Retina (tissue), 1 donor: ENCODE measurements around the gene CFAP45.
A peak's percentile ranks its signal among the peaks of the same experiment; 100 is the strongest.
"Not testable (repeated sequence)": the region's sequence is repeated elsewhere in the genome, so short reads cannot be mapped to it uniquely, and the experiment has no call there.

Experiments
- DNase-seq: peaks from one replicate; pipeline ENCODE4 v3.0.0-alpha.2; 2016

CFAP45 gene

DNA sequence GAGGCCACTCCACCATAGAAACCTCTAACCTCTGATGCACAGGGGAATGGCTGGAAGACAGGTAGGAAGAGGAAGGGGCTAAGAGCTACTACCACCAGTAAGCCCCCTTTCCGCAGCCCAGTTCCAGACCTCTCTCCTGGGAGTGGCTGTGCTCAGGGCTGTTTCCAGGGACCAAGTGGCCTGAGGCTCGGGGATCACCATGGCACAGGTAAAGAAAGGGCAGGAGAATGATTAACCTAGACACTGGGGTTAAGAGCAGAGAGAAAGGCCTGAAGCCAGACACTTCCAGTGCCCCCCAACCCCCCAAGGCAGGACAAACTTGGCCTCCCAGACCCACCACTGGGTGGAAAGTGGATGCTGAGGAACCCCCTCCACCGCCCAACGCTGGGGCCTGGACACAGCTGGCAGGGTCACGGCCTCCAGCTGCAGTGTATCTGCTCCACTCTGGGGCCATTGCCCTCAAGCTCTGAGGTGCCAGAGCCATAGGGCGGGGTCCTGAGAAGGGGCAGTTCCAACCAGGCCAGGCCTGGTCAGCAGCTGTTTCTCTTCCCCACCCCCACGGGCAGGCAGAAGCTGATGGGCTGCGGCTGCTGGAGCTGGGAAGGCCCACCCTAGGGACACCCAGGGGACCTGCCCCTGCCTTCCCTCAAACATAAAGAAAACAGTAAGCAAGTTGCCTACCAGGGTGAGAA, 22.7 kb upstream of the CFAP45 start:
- no peak for DNase-seq

DNA sequence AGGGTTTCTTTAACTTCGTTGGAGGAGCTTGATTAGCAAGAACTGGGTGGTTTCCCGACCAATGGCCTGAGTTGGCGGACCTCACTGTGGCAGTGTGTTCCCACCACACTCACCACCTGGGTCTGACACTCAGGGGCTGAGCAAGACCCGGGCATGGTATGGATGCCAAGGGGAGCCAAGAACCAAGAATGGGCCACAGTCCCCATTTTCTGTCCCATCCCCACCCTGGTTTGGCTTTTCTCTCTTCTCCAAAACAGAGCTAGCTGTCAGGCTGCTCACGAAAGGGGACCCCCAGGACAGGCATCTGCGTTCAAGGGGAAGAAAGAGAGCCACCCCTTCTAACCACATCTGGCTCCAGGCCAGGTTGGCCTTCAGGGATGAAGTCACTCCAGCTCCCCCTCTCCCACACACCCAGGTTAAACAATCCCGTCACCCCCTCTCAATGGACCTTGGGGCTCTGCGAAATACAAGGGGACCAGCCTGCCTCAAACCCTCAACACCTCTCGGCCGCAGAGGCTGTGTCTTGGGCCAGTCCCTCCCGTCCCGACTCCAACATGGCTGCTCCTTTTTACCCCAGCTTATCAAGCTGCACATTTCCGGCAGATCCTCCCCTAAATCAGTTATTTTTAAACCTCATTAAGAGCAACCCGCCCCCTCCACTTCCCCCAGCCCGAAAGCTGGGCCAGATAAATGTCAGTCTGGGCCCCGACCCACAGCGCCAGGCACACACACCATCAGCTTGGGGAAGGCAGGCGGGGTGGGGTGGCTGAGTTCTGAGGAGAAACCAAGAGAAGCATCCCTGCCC, 21.9 kb upstream of the CFAP45 start:
- no peak for DNase-seq

- no peak for DNase-seq
These were observed 21.3 kb upstream of the CFAP45 start for GRCh38 chr1:159921251-159921650.

DNA sequence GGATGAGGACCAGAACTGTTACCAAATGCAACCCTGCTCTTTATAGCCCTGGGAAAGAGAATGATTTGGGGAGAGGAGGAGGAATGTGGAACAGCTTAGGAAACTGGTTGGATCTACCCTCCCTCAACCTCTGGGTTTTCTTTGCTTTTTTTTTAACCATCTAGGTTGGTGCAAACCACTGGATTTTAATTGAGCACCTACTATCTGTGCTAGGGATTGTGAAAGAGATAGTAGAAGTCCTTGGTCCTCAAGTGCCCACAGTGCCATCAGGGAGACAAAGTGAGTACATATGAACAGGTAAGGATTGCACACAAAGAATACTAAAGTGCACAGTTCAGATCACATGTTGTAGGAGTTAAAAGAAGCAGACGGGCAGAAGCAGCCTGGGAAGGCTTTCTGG, 20.7 kb upstream of the CFAP45 start:
- no peak for DNase-seq

DNA sequence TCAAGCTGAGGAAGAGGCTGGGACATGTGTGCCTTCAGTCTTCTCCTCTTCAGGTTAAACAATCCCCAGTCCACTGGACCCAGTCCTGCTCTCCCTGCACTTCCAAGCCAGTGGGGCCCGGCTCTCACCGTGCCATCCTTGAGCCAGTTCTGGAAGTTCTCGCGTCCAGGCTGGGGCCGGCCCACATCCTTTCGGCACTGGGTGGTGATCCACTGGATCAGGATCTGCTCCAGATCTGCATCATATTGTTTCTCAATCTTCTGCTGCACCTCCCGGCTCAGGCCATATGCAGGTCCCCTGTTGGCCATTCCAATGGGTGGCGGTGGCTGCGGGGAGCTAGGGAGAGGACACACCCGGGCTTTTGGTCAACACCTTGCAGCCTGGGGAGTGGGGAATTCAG, 20.2 kb upstream of the CFAP45 start:
- DNase-seq = no peak

DNA sequence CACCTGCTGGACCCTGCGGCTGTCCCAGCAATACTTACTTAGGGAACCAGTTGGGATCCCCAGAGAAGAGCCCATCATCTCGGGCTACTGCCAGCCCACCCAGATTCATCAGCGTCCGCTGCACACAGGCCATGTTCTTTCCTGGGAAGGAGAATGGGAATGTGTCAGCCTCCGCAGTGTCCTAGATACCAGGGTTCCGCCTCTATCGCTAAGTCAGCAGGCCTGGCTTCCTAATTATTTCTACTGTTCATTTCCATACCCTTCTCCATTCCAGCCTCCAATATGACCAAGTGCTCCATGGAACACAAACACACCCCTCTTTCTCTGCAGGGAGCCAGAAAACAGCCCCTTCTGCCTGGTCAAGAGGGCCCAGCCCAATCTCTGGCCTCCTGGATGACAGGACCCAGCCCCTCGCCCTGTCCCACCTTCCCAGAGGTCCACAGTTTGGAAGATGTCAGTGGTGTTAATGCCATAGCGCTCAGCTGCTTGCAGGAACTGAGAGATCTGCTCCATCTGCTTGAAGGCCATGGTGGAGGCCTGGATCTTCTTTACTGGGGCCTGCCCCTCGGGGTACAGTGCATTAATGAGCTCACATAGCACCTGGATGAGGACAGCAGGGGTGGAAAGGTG, 19.4 kb upstream of the CFAP45 start:
- DNase-seq = no peak

DNA sequence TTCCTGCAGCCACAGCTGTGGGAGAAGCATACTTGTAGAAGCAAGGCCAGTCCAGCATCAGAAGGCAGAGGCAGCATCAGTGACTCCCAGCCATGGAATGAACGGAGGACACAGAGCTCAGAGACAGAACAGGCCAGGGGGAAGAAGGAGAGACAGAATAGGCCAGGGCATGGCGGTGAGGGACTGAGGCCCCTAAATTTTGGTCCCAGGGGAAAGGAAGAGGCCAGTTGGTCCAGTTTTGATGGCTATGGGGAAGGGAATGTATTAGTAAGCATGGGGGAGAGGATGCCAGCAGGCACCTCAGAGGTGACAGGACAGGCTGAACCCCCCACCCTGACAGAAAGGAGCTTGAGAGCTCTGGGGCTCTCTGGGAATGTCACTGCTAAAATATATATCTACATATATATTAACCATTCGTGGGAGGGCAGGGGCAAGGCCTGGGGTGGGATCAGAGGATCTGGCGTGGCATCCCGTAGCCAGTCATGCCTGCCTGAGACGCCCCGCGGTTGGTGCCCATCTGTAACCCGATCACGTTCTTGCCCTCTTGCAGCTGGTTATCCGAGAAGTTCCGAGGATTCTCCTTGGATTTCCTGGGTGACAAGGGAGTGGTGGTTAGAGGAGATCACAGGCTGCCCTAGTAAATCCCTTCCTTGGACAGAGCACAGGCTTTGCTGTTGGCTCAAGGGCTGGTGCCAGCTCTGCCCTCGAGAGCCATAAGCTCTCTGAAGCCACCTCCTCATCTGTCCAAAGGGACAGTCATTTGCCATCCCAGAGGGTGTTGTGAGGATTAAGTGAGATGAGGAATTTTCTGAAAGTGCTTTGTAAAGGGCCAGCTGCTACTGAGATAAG, 18.6 kb upstream of the CFAP45 start:
- DNase-seq = no peak

- no peak for DNase-seq
These were observed 17.8 kb upstream of the CFAP45 start for GRCh38 chr1:159917533-159918351.

DNA sequence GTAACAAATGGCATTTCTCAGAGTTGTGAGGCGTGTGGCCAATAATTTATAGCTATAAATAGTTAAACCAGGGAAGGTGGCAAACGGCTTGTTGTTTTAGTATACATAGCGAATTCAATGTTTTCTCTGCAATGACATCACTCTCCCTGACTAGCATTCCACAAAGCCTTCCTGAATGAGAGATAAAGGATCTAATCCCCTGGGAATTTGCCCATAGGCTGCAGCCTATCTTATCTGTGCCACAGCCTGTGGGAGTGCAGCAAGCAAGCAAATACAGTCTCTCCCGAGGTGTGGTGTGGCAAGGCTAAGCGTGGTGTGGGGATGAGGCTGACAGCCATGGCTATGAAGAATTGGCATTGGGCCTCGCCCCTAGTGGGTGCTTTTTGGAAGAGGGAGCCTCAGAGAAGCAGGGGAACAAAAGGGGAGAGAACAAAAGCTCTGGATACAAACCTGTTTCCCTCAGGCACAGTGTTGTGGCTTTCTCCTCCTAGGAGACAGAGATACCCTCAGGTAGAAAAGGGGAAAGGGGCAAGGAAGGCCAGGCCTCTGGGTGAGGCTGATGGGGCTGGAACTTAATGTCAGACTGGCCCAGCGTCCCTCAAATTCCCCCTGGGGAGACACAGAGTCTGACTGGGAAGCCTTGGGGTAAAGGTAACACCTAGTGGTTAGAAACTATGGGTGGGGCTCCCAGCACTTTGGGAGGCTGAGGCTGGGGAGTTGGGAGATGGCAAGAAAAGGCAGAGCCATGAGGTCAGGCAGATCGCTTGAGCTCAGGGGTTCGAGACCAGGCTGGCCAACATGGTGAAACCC, 16.5 kb upstream of the CFAP45 start:
- peak; percentile 56 for DNase-seq

- DNase-seq = no peak
These were observed 15.7 kb upstream of the CFAP45 start for GRCh38 chr1:159915571-159916241.

GRCh38 chr1:159914252-159915018, 14.5 kb upstream of the CFAP45 start:
- no peak for DNase-seq

- DNase-seq = no peak
These were observed 13.7 kb upstream of the CFAP45 start for GRCh38 chr1:159913451-159914192.

DNA sequence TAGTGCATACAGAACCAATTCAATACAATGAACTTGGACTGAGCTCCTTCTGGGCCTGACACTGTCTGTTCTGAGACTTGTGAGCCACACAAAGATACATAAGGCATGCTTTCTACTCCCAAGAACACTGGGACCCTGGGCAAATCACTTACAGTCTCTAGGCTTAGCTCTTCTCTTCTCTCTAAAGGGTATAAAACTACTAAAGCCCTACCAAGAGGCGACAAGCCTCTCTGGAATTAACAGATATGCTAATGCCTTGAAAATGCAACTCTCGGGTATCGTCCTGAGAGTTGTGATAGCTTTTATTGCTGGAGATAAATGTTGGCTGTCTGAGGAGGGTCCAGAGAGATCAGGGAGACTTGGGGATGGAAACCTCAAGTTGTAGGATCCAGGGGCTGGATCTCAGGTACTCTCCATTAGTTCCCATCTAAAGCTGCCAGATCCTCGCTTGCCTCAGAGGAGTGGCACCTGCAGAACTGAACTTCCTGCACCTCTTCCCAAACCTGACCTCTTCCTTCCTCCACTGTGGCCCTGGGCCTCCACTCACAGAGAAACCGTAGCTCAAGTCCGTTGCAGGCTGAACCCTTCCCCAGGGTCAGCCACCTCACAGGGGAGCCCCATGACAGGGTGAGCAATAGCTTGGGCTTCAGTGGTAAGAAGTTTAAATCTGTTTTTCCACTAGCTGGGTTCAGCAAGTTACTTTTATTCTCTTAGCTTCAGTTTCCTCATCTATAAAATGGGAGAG, 11.5 kb upstream of the CFAP45 start:
- no peak for DNase-seq

GRCh38 chr1:159908031-159908940, 8.3 kb upstream of the CFAP45 start:
- no peak for DNase-seq

- DNase-seq = no peak
These were observed 7.0 kb upstream of the CFAP45 start for GRCh38 chr1:159906960-159907359.

DNA sequence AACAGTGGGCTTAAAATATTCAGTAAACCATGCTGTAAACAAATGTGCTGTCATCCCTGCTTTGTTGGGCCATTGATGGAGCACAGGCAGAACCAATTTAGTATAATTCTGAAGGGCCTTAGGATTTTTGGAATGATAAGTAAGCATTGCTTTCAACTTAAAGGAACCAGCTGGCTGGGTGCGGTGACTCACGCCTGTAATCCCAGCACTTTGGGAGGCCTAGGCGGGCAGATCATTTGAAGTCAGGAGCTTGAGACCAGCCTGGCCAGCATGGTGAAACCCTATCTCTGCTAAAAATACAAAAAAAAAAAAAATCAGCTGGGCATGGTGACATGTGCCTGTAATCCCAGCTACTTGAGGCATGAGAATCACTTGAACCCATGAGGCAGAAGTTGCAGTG, 4.1 kb upstream of the CFAP45 start:
- not testable (repeated sequence) for DNase-seq

DNA sequence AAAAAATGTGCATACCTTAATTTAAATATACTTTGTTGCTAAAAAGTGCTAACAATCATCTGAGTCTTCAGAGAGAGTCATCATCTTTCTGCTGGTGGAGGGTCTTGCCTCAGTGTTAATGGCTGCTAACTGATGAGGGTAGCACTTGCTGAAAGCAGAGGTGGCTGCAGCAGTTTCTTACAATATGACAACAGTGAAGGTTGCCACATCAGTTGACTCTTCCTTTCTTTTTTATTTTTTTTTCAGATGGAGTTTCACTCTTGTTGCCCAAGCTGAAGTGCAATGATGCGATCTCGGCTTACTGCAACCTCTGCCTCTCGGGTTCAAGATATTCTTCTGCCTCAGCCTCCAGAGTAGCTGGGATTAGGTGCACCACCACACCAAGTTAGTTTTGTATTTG, 2.6 kb upstream of the CFAP45 start:
- no peak for DNase-seq
